DOHH2 (cell line): ENCODE data around the gene EML1.
A peak's percentile ranks its signal among the peaks of the same experiment; 100 is the strongest.

Experiments
- H3F3A ChIP-seq: fragments of 200-600 bp; sonication (generic), shearing (Covaris generic); 2 replicates; pipeline ENCODE4 v1.6.0; 2016; ENCODE audit warnings: antibody characterized with exemption, mild to moderate bottlenecking; ENCODE audit not compliant: control insufficient read depth, insufficient read depth
- H3K27ac ChIP-seq: fragments of 200-600 bp; sonication (generic); 2 replicates; pipeline ENCODE4 v1.5.1; 2014; ENCODE audit warnings: low read depth, mild to moderate bottlenecking, low read length, moderate library complexity
- H3K27me3 ChIP-seq: fragments of 200-600 bp; sonication (generic); 2 replicates; pipeline ENCODE4 v1.6.1; 2014; ENCODE audit warnings: mild to moderate bottlenecking, low read length, mixed read lengths; ENCODE audit not compliant: control insufficient read depth
- H3K36me3 ChIP-seq: fragments of 200-600 bp; sonication (generic); 2 replicates; pipeline ENCODE4 v1.6.1; 2014; ENCODE audit warnings: mild to moderate bottlenecking, low read length, moderate library complexity, mixed read lengths; ENCODE audit not compliant: control insufficient read depth
- H3K4me1 ChIP-seq: fragments of 200-600 bp; sonication (generic); 2 replicates; pipeline ENCODE4 v1.6.1; 2014; ENCODE audit warnings: mild to moderate bottlenecking, low read length, mixed read lengths; ENCODE audit not compliant: control insufficient read depth
- H3K4me2 ChIP-seq: fragments of 200-600 bp; sonication (generic); 2 replicates; pipeline ENCODE4 v1.6.0; 2014; ENCODE audit warnings: mild to moderate bottlenecking, low read length, moderate library complexity
- H3K4me3 ChIP-seq: fragments of 200-600 bp; sonication (generic); 2 replicates; pipeline ENCODE4 v1.5.1; 2014; ENCODE audit warnings: mild to moderate bottlenecking, low read length, mixed read lengths
- H3K79me2 ChIP-seq: fragments of 200-600 bp; sonication (generic); 2 replicates; pipeline ENCODE4 v1.6.1; 2014; ENCODE audit warnings: mild to moderate bottlenecking, low read length, mixed read lengths; ENCODE audit not compliant: control insufficient read depth
- H3K9me2 ChIP-seq: fragments of 200-600 bp; sonication (generic); replicated peaks from 2 replicates; pipeline ENCODE4 v1.6.1; 2014; ENCODE audit warnings: mild to moderate bottlenecking, low read length, mixed read lengths; ENCODE audit not compliant: control insufficient read depth
- H3K9me3 ChIP-seq: fragments of 200-600 bp; sonication (generic); 2 replicates; pipeline ENCODE4 v1.6.1; 2014; ENCODE audit warnings: antibody characterized with exemption, low read length, mixed read lengths; ENCODE audit not compliant: control insufficient read depth, insufficient read depth
- H4K20me1 ChIP-seq: fragments of 200-600 bp; sonication (generic); 2 replicates; pipeline ENCODE4 v1.6.0; 2014; ENCODE audit warnings: low read depth, mild to moderate bottlenecking, antibody characterized with exemption, low read length, moderate library complexity; ENCODE audit not compliant: control insufficient read depth, insufficient read depth
- EZH2phosphoT487 ChIP-seq: fragments of 200-600 bp; sonication (generic); IDR thresholded peaks from 2 replicates; pipeline ENCODE4 v1.6.1; 2017; ENCODE audit warnings: borderline replicate concordance, mild to moderate bottlenecking, antibody characterized with exemption, low read length, moderate library complexity, mixed read lengths
- TF ChIP-seq, protein P1 (sequence below): fragments of 200-600 bp; sonication (generic); IDR thresholded peaks from one replicate; pipeline ENCODE4 v1.5.1; 2014; ENCODE audit warnings: antibody characterized with exemption, mild to moderate bottlenecking, low read depth, low read length; ENCODE audit not compliant: poor library complexity, severe bottlenecking

EML1 gene

DNA sequence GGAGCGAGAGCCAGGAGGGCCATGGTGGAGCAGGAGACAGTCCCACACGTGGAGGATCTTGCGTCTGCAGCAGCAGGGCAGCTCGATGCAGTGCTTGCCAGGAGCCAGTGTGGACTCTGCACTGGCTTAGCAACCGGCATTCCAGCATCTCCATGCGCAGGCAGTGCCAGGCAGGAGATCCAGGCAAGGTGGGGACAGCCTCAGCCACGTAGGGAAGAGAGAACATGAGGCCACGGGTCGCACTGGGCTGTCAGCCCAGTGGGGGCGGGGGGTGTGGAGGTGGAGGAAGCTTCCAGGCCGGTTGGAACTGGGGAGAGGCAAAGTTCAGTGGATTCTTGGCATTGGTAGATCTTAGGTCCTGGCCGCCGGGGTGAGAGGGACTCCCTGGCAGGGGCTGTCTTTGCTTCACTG, 151.0 kb downstream of the EML1 start:
- no peaks in the 10 kb centered on the region for H3K9me3 ChIP-seq
- H3K9me2 ChIP-seq: no peaks in the 10 kb centered on the region
- no peaks in the 10 kb centered on the region for H3F3A ChIP-seq
- H3K4me3 ChIP-seq: no peak overlapping the region
- H3K79me2 ChIP-seq: no peaks in the 10 kb centered on the region
- H4K20me1 ChIP-seq: no peaks in the 10 kb centered on the region
- H3K27me3 ChIP-seq: peaks cover 12% of the 10 kb centered on the region
- H3K27ac ChIP-seq: no peak overlapping the region
- H3K4me2 ChIP-seq: no peak overlapping the region
- H3K4me1 ChIP-seq: 0 out of 2 replicates have a peak, but pooled peaks cover 6% of the 10 kb centered on the region
- no peaks in the 10 kb centered on the region for H3K36me3 ChIP-seq
- TF ChIP-seq, protein P1, sequence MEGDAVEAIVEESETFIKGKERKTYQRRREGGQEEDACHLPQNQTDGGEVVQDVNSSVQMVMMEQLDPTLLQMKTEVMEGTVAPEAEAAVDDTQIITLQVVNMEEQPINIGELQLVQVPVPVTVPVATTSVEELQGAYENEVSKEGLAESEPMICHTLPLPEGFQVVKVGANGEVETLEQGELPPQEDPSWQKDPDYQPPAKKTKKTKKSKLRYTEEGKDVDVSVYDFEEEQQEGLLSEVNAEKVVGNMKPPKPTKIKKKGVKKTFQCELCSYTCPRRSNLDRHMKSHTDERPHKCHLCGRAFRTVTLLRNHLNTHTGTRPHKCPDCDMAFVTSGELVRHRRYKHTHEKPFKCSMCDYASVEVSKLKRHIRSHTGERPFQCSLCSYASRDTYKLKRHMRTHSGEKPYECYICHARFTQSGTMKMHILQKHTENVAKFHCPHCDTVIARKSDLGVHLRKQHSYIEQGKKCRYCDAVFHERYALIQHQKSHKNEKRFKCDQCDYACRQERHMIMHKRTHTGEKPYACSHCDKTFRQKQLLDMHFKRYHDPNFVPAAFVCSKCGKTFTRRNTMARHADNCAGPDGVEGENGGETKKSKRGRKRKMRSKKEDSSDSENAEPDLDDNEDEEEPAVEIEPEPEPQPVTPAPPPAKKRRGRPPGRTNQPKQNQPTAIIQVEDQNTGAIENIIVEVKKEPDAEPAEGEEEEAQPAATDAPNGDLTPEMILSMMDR: no peak
- TF ChIP-seq EZH2phosphoT487: no peak

DNA sequence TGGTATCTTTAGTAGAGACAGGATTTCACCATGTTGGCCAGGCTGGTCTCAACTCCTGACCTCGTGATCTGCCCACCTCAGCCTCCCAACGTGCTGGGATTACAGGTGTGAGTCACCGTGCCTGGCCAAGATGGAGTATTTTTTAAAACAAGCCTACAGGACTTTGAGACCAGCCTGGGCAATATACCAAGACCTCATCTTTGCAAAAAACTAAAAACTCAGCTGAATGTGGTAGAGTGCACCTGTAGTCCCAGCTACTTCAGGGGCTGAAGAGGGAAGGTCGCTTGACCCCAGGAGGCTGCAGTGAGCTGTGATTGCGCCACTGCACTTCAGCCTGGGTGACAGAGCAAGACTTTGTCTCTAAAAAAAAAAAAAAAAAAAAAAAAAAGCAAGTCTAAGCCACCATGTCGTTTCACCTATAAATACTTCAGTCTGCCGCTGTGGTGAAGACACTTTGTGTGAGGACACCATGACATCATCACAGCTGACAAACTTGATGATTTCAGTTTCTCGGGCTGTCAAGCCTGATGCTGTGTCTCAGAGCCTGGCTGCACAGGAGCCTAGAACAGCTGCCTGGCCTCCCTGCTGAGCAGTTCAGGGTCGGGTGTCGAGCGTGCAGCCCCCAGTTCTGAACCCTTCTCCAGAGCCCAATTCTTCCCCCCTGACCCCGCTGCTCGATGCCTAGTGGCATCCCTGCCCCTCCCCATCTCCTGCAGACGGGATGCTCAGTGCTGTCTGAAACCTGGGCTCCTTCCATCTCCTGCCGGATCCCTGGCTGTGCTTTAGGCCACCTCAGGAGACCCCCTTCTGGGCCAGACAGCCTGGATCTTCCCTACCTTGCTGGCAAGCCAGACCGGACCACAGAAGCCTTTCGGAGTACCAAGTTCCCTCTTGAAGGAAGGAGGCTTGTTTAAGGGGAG, 152.8 kb downstream of the EML1 start:
- no peaks in the 10 kb centered on the region for H4K20me1 ChIP-seq
- TF ChIP-seq EZH2phosphoT487: no peak
- TF ChIP-seq, protein P1: no peak
- no peaks in the 10 kb centered on the region for H3K9me2 ChIP-seq
- H3F3A ChIP-seq: no peaks in the 10 kb centered on the region
- no peaks in the 10 kb centered on the region for H3K79me2 ChIP-seq
- H3K27me3 ChIP-seq: peaks cover 13% of the 10 kb centered on the region
- no peaks in the 10 kb centered on the region for H3K36me3 ChIP-seq
- H3K9me3 ChIP-seq: no peaks in the 10 kb centered on the region
- peak overlapping the region; percentile 47 for H3K4me2 ChIP-seq
- H3K27ac ChIP-seq: no peak overlapping the region
- 0 out of 2 replicates have a peak, but pooled peaks cover 6% of the 10 kb centered on the region for H3K4me1 ChIP-seq
- H3K4me3 ChIP-seq: no peak overlapping the region

DNA sequence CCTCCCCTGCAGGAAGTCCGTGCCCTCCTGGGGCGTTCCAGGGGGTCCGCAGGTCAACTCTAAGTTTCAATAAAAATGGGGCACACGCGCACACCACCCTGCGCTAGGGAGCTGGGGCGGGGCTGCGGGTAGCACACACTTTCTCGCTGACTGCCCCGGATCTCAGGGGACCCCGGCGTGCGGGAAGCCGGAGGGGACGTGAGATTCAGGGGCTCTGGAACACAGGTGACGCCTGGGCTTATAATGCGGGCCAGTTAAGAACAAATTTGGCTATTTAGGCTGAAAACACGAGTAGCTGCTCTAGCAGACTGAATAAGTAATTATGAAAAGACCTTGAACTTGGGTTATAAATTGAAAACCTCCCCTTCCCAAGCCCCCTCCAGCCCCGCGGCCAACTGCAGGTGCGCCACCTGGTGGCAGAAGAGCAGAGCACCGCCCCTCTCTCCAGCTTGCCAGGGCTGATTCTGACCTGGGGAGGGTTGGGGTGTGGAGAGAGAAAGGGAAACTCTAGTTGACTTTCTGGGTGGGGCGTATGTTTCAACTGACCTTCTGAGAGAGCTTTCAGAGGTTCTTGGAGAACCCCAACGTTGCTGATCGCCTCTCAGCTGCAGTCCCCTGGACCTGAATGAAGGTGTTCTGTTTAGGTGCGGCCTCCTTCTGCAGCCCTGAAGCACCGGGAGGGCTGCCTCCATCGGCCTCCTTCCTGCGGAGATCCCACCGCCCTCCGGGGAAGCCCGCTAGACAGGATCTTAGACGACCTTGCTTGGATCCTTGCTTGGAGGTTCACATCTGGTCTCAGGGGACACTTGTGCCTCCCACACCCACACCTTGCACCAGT, 153.7 kb downstream of the EML1 start:
- Histone ChIP-seq H3K27me3 (peaks cover 16% of the 10 kb centered on the region), H3K4me3 (no peak overlapping the region), H3K9me2 (no peaks in the 10 kb centered on the region), H3K79me2 (no peaks in the 10 kb centered on the region), H4K20me1 (no peaks in the 10 kb centered on the region), H3F3A (no peaks in the 10 kb centered on the region), H3K9me3 (no peaks in the 10 kb centered on the region), H3K4me2 (peak overlapping the region; percentile 47), H3K4me1 (0 out of 2 replicates have a peak, but pooled peaks cover 6% of the 10 kb centered on the region), H3K27ac (no peak overlapping the region), H3K36me3 (no peaks in the 10 kb centered on the region)
- TF ChIP-seq, protein P1: peak; percentile 98
- no peak for TF ChIP-seq EZH2phosphoT487
